T follicular helper cell (primary cell): ENCODE results near the gene KANSL3.
A peak's percentile ranks its signal among the peaks of the same experiment; 100 is the strongest.
"Not testable (repeated sequence)": the region's sequence is repeated elsewhere in the genome, so short reads cannot be mapped to it uniquely, and the experiment has no call there.

Experiments used
- DNase-seq: peaks from one replicate; pipeline ENCODE4 v3.0.0-alpha.2; 2020; ENCODE audit warnings: low read depth
- total RNA-seq, 2 experiments: gene quantifications; one replicate each; lab custom pipeline; 2026; lab: John Stamatoyannopoulos, UW

The KANSL3 gene
- 77.7 to 142 reads per million in 2 experiments for total RNA-seq

GRCh38 chr2:96638144-96639121, at the start of gene KANSL3:
TSS of gene KANSL3 (minus strand) at chr2:96638312. CDS start at chr2:96637135, 1,177 bp downstream.
- DNase-seq: peak; percentile 80

- no peak for DNase-seq
These were observed 49.2 kb upstream of the KANSL3 start for GRCh38 chr2:96687266-96687665.

GRCh38 chr2:96685577-96686459, 47.7 kb upstream of the KANSL3 start:
- DNase-seq: no peak

- no peak for DNase-seq
These were observed 46.9 kb upstream of the KANSL3 start for GRCh38 chr2:96684883-96685576.

GRCh38 chr2:96683972-96684820, 46.1 kb upstream of the KANSL3 start:
- DNase-seq: no peak

- no peak for DNase-seq
These were observed 45.2 kb upstream of the KANSL3 start for GRCh38 chr2:96683307-96683706.

- DNase-seq: no peak
These were observed 43.4 kb upstream of the KANSL3 start for GRCh38 chr2:96681540-96681939.

- no peak for DNase-seq
These were observed 42.5 kb upstream of the KANSL3 start for GRCh38 chr2:96680561-96681141.

GRCh38 chr2:96679848-96680247, 41.7 kb upstream of the KANSL3 start:
- no peak for DNase-seq

GRCh38 chr2:96669539-96670215, 31.6 kb upstream of the KANSL3 start:
- no peak for DNase-seq

GRCh38 chr2:96668771-96669170, 30.7 kb upstream of the KANSL3 start:
- DNase-seq: no peak

GRCh38 chr2:96665717-96666116, 27.6 kb upstream of the KANSL3 start:
- DNase-seq: not testable (repeated sequence)

- no peak for DNase-seq
These were observed 27.0 kb upstream of the KANSL3 start for GRCh38 chr2:96665083-96665569.

GRCh38 chr2:96664366-96664925, 26.3 kb upstream of the KANSL3 start:
- DNase-seq: no peak

- no peak for DNase-seq
These were observed 25.7 kb upstream of the KANSL3 start for GRCh38 chr2:96663829-96664228.

GRCh38 chr2:96663177-96663576, 25.1 kb upstream of the KANSL3 start:
- no peak for DNase-seq

GRCh38 chr2:96662360-96662759, 24.2 kb upstream of the KANSL3 start:
- no peak for DNase-seq

- no peak for DNase-seq
These were observed 23.2 kb upstream of the KANSL3 start for GRCh38 chr2:96661324-96661723.

GRCh38 chr2:96656540-96656939, 18.4 kb upstream of the KANSL3 start:
- no peak for DNase-seq
